PC-3 (cell line): ENCODE results near the gene KCNH1.

Experiments
- CTCF ChIP-seq: fragments of 300-600 bp; sonication (generic); conservative IDR thresholded peaks from 2 replicates; pipeline ENCODE4 v1.5.1; 2017; ENCODE audit warnings: antibody characterized with exemption, low read depth, mild to moderate bottlenecking, low read length
- EZH2 ChIP-seq: fragments of 300-600 bp; sonication (generic); IDR thresholded peaks from one replicate; pipeline ENCODE4 v1.6.1; 2017; ENCODE audit warnings: antibody characterized with exemption, mild to moderate bottlenecking, low read length; ENCODE audit not compliant: unreplicated experiment
- EZH2phosphoT487 ChIP-seq: fragments of 300-600 bp; sonication (generic); IDR thresholded peaks from 2 replicates; pipeline ENCODE4 v1.6.1; 2018; ENCODE audit warnings: mild to moderate bottlenecking, antibody characterized with exemption, low read length, borderline replicate concordance

GRCh38 chr1:210635108-210635507 lies 498.8 kb downstream of the KCNH1 start:
- TF ChIP-seq CTCF (no peak), EZH2phosphoT487 (no peak), EZH2 (no peak)
